Adrenal gland (tissue), 12 donors: ENCODE measurements around the gene RANBP6. TPM values are rescaled to one million over a fixed set of nuclear protein-coding genes. Genes with fewer than 3 reads are reported as not detected.

Experiments
- DNase-seq, 7 donors: peaks; one replicate each; pipeline ENCODE4 v3.0.0-alpha.2; 2019 to 2020
- H3K27ac ChIP-seq, 5 donors: fragments of 200-600 bp; sonication (generic) in 4 of 5; 1 replicate in 3 of 5; 2 replicates in 2 of 5; pipeline versions ENCODE4 v1.5.1 to v1.8.0; 2016 to 2020; ENCODE audit warnings: mild to moderate bottlenecking in 1 of 5
- H3K27me3 ChIP-seq: fragments of 200-600 bp; 2 replicates; pipeline ENCODE4 v1.8.0; 2021
- H3K36me3 ChIP-seq, 2 donors: fragments of 200-600 bp; replicated peaks in 1 of 2; 1 replicate in 1 of 2; 2 replicates in 1 of 2; pipeline versions ENCODE4 v1.5.1 to v1.8.0; 2018 to 2022
- H3K4me1 ChIP-seq, 2 donors: fragments of 200-600 bp; replicated peaks in 1 of 2; 1 replicate in 1 of 2; 2 replicates in 1 of 2; pipeline versions ENCODE4 v1.5.1 to v1.8.0; 2018 to 2021
- H3K4me3 ChIP-seq, 4 donors: fragments of 200-600 bp; sonication (generic) in 3 of 4; one replicate each; pipeline ENCODE4 v1.5.1; 2016 to 2018
- H3K9me3 ChIP-seq, 3 donors: fragments of 200-600 bp; sonication (generic) in 1 of 3; replicated peaks in 1 of 3; 1 replicate in 2 of 3; 2 replicates in 1 of 3; pipeline versions ENCODE4 v1.5.1 to v1.8.0; 2016 to 2021
- POLR2A ChIP-seq, 2 donors: fragments of 450-650 bp; IDR thresholded peaks; one replicate each; pipeline ENCODE4 v1.6.1; 2017; ENCODE audit warnings: antibody characterized with exemption in 2 of 2, mild to moderate bottlenecking in 2 of 2, moderate library complexity in 1 of 2
- WGBS, 4 donors: extraction: QIAGEN DNeasy Blood & Tissue Kit in 2 of 4; methylation state at CpG; one replicate each; pipeline versions ENCODE4 v1.1.5 to v1.1.7; 2013 to 2017; 5-methylcytosine and 5-hydroxymethylcytosine counted together
- intact Hi-C, 2 donors: fragments of 100-400 bp; cut with DNase I; formaldehyde crosslinking; loops; one replicate each; pipeline versions ENCODE4 v1.14.1 to v1.15.0; 2022 to 2023
- polyA plus RNA-seq, 3 donors: library from polyadenylated mRNA; stranded (reverse); fragments of 200-250 nt in 2 of 3; fragments of 350-450 nt in 1 of 3; fragmentation: Illumina TruSeq in 1 of 3; extraction: RNeasy Lipid Tissue Mini Kit (QIAGEN cat#74804) in 1 of 3; gene quantifications; one replicate each; pipeline ENCODE4 v1.2.3, GENCODE V29; 2013 to 2014
- total RNA-seq, 9 donors: library from RNA; depleted of rRNA in 4 of 9; stranded (reverse); fragments of >200 nt in 4 of 9; fragments of 120-200 nt in 1 of 9; fragmentation: NEBNext Ultra II Directional in 1 of 9; extraction: Animal tissue kit (Norgen Biotek cat#: 25700) in 1 of 9; gene quantifications; one replicate each; pipeline versions ENCODE4 v1.1.0 to v1.2.4, GENCODE V29; 2013 to 2023
- TF ChIP-seq, protein P1 (sequence below), 6 experiments: fragments of 450-650 bp in 4 of 6; fragments of 200-600 bp in 2 of 6; sonication (generic) in 1 of 6; IDR thresholded peaks; 1 replicate in 5 of 6; 2 replicates in 1 of 6; pipeline versions ENCODE4 v1.5.1 to v1.8.0; 2016 to 2021; ENCODE audit warnings: antibody characterized with exemption in 6 of 6, mild to moderate bottlenecking in 2 of 6, moderate library complexity in 1 of 6
- donor health status: healthy with polysubstance abuse.
- donor health status: Bipolar disorder and iron deficiency.
- donor health status: DM: yes; HTN: yes; CAD: no.
- donor health status: DM: no; HTN: no; CAD: no.
- donor health status: DM: no; HTN: no; CAD: no.
- donor health status: DM: yes; HTN: yes; CAD: no.

The RANBP6 gene
- total and polyA plus RNA-seq, 12 donors = 5.9 to 45.4 (median 22.2) TPM

DNA sequence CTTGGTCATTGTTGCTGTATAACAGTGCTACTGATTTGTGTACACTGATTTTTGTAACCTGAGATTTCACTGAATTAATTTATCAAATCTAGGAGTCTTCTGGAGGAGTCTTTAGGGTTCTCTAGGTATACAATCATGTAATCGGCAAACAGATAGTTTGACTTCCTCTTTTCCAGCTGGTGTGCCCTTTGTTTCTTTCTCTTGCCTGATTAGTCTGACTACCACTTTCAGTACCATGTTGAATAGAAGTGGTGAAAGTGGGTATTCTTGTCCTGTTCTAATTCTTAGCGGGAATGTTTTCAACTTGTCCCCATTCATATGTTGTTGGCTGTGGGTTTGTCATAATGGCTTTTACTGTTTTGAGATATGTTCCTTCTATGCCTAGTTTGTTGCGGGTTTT lies 24.7 kb upstream of the RANBP6 start:
- intact Hi-C loops = loop anchor here in 1 of 2 donors (10.0 kb wide), 1 partner anchor 145 kb away; the partner anchor contains the start of gene MLANA
- Histone ChIP-seq H3K36me3 (no peaks in the 10 kb centered on the region), H3K4me3 (no peak overlapping the region), H3K27me3 (no peaks in the 10 kb centered on the region), H3K27ac (no peak overlapping the region), H3K4me1 (no peaks in the 10 kb centered on the region), H3K9me3 (no peaks in the 10 kb centered on the region)
- DNase-seq = no peak
- TF ChIP-seq, protein P1, sequence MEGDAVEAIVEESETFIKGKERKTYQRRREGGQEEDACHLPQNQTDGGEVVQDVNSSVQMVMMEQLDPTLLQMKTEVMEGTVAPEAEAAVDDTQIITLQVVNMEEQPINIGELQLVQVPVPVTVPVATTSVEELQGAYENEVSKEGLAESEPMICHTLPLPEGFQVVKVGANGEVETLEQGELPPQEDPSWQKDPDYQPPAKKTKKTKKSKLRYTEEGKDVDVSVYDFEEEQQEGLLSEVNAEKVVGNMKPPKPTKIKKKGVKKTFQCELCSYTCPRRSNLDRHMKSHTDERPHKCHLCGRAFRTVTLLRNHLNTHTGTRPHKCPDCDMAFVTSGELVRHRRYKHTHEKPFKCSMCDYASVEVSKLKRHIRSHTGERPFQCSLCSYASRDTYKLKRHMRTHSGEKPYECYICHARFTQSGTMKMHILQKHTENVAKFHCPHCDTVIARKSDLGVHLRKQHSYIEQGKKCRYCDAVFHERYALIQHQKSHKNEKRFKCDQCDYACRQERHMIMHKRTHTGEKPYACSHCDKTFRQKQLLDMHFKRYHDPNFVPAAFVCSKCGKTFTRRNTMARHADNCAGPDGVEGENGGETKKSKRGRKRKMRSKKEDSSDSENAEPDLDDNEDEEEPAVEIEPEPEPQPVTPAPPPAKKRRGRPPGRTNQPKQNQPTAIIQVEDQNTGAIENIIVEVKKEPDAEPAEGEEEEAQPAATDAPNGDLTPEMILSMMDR (IDR thresholded peaks at IDR 0.05) = no peak
- TF ChIP-seq POLR2A (IDR thresholded peaks at IDR 0.05) = no peak
- WGBS, 4 donors = 81 to 90% (median 88%) methylated on average over 3 of the region's 3 CpGs

DNA sequence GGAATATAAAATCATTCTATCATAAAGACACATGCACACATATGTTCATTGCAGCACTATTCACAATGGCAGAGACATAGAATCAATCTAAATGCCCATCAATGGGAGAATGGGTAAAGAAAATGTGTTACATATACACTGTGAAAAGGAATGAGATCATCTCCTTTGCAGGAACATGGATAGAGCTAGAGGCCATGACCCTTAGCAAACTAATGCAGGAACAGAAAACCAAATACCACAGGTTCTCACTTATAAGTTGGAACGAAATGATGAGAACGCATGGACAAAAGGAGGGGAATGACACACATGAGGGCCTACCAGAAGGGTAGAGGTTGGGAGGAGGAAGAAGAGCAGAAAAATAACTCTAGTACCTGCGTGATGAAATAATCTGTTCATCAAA lies 21.0 kb upstream of the RANBP6 start:
- intact Hi-C loops = no loop called here
- H3K27ac ChIP-seq = no peak overlapping the region
- no peak for DNase-seq
- TF ChIP-seq POLR2A (IDR thresholded peaks at IDR 0.05) = no peak
- TF ChIP-seq, protein P1 (IDR thresholded peaks at IDR 0.05) = no peak
- no peaks in the 10 kb centered on the region for H3K4me1 ChIP-seq
- 83 to 87% (median 84%) methylated on average over 3 of the region's 3 CpGs for WGBS, 4 donors
- H3K27me3 ChIP-seq = no peaks in the 10 kb centered on the region
- H3K9me3 ChIP-seq = no peaks in the 10 kb centered on the region
- H3K36me3 ChIP-seq = no peaks in the 10 kb centered on the region
- H3K4me3 ChIP-seq = no peak overlapping the region

DNA sequence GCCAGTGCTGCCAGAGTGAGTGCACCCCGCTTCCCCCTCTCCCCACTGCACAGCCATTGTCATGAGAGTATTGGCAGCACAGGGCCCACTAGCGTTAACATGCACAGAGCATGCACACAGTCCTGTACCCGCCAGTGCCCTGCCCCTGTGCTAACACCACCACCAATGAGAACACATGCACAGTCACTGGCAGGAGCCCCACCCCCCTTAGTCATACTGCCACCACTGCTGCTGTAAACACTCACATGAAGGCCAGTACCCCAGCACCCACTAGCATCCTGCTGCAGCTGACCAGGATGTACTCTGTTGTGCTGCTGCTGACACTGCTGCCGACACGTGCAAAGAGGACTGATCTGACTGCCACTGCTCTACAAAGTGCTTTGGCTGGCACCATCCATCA lies 19.5 kb upstream of the RANBP6 start:
- Histone ChIP-seq H3K4me1 (no peaks in the 10 kb centered on the region), H3K36me3 (no peaks in the 10 kb centered on the region), H3K27me3 (no peaks in the 10 kb centered on the region), H3K27ac (no peak overlapping the region), H3K9me3 (no peaks in the 10 kb centered on the region), H3K4me3 (no peak overlapping the region)
- no peak for TF ChIP-seq POLR2A (IDR thresholded peaks at IDR 0.05)
- TF ChIP-seq, protein P1 (IDR thresholded peaks at IDR 0.05) = no peak
- intact Hi-C loops = no loop called here
- WGBS, 4 donors = 50 to 89% (median 81%) methylated on average over 2 to 5 of the region's 5 CpGs
- DNase-seq = peak in 3 of 7 donors; percentile 21 to 42 (median 39)

DNA sequence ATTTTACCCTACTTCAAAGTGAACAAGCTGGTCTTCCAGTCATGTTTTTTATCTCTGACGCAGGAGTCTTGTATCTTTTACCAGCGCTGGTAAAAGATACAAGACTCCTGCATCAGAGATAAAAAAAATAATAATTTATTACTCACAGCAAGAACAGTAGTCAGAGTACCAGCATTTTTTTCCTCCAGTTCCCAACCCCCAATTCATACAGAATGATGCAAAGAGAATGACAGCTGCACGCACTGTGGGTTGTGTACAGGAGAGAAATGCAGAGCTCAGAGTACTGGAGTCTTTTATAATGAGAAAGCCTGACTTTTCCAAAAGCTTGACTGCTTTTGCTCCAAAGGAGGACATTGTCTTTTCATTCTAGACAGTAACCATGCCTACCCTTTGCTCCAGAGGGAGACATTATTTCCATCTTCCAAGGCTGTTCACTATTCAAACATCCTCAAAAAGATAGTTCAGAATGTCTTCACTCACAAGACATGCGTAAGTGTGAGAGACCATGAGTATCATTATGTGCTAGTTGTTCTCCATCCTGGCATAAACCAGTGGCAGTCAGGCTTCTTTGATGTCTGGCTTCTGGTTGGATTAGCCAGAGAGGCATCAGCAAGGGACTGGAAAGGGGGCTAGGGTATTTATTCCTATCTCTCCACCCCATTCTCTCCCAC lies 14.3 kb upstream of the RANBP6 start:
- Histone ChIP-seq H3K27ac (no peak overlapping the region), H3K4me1 (no peaks in the 10 kb centered on the region), H3K4me3 (no peak overlapping the region), H3K36me3 (no peaks in the 10 kb centered on the region), H3K27me3 (no peaks in the 10 kb centered on the region), H3K9me3 (no peaks in the 10 kb centered on the region)
- 44 to 49% (median 46%) methylated on average over 4 of the region's 4 CpGs for WGBS, 4 donors
- TF ChIP-seq, protein P1 (IDR thresholded peaks at IDR 0.05) = no peak
- TF ChIP-seq POLR2A (IDR thresholded peaks at IDR 0.05) = no peak
- peak in 1 of 7 donors; percentile 47 for DNase-seq
- intact Hi-C loops = no loop called here
